Panc1 (cell line): ENCODE data around the gene LDLRAD4.

Source experiments
- CTCF ChIP-seq: fragments of 450-650 bp; IDR thresholded peaks from 2 replicates; pipeline ENCODE4 v1.5.1; 2017; ENCODE audit warnings: mild to moderate bottlenecking
- POLR2AphosphoS5 ChIP-seq: IDR thresholded peaks from 2 replicates; pipeline ENCODE4 v1.6.1; 2012; ENCODE audit warnings: mild to moderate bottlenecking, low read depth, low read length, moderate library complexity
- REST ChIP-seq, 2 experiments: IDR thresholded peaks; 2 replicates each; pipeline ENCODE4 v1.6.1; 2011 to 2012; ENCODE audit warnings: low read depth in 2 of 2, control low read depth in 1 of 2, low read length in 1 of 2, mild to moderate bottlenecking in 1 of 2, moderate library complexity in 1 of 2; ENCODE audit not compliant: insufficient read depth in 1 of 2
- SIN3A ChIP-seq: IDR thresholded peaks from 2 replicates; pipeline ENCODE4 v1.6.1; 2012; ENCODE audit warnings: low read depth, mild to moderate bottlenecking, low read length, moderate library complexity, borderline replicate concordance; ENCODE audit not compliant: insufficient read depth

GRCh38 chr18:13513481-13513880 is 294.9 kb downstream of the LDLRAD4 start:
- TF ChIP-seq CTCF (no peak), POLR2AphosphoS5 (no peak), REST (IDR thresholded peaks at IDR 0.05; ENCODE audit: insufficient read depth in 1 of 2, low read depth in 2 of 2, low read length in 1 of 2) (no peak), SIN3A (no peak)
